Lower leg skin (tissue), 4 donors: ENCODE measurements around the gene DKKL1. TPM values are rescaled to one million over a fixed set of nuclear protein-coding genes. Genes with fewer than 3 reads are reported as not detected.

ENCODE experiments used
- DNase-seq, 2 donors: peaks; one replicate each; pipeline ENCODE4 v3.0.0-alpha.2; 2019; ENCODE audit warnings: low spot score in 2 of 2
- H3K4me3 ChIP-seq: fragments of 200-600 bp; sonication (generic); 2 replicates; pipeline ENCODE4 v1.5.1; 2017; ENCODE audit warnings: mild to moderate bottlenecking, low read depth; ENCODE audit not compliant: poor library complexity, severe bottlenecking
- CTCF ChIP-seq, 3 donors: fragments of 450-650 bp; IDR thresholded peaks; one replicate each; pipeline ENCODE4 v1.5.1; 2016; ENCODE audit warnings: antibody characterized with exemption in 3 of 3, mild to moderate bottlenecking in 3 of 3, moderate library complexity in 2 of 3
- POLR2A ChIP-seq, 2 donors: fragments of 450-650 bp; IDR thresholded peaks; one replicate each; pipeline ENCODE4 v1.6.1; 2016 to 2017; ENCODE audit warnings: antibody characterized with exemption in 2 of 2, mild to moderate bottlenecking in 1 of 2, moderate library complexity in 1 of 2
- WGBS, 2 donors: methylation state at CpG; one replicate each; pipeline ENCODE4 v1.1.5; 2018; 5-methylcytosine and 5-hydroxymethylcytosine counted together
- intact Hi-C: fragments of 100-400 bp; cut with DNase I; formaldehyde crosslinking; loops from one replicate; pipeline ENCODE4 v1.15.0; 2023; ENCODE audit warnings: low total_unique reads
- total RNA-seq, 4 donors: library from RNA; depleted of rRNA; stranded (reverse); fragments of >200 nt; gene quantifications; one replicate each; pipeline ENCODE4 v1.1.0, GENCODE V29; 2016

The DKKL1 gene
- total RNA-seq, 4 donors from 2014 or later: 3.0 TPM; not detected in 3

GRCh38 chr19:49338023-49338677, 25.5 kb upstream of the DKKL1 start:
- H3K4me3 ChIP-seq: no peak overlapping the region
- WGBS, 2 donors: 36 to 40% methylated on average over 33 to 34 of the region's 34 CpGs
- intact Hi-C loops: no loop called here
- peak in 1 of 2 donors; percentile 85 for DNase-seq
- TF ChIP-seq CTCF (IDR thresholded peaks at IDR 0.05) (no peak), POLR2A (IDR thresholded peaks at IDR 0.05) (no peak)

- WGBS, 2 donors: 19 to 22% methylated on average over 29 to 30 of the region's 30 CpGs
- no peak for TF ChIP-seq CTCF (IDR thresholded peaks at IDR 0.05)
- TF ChIP-seq POLR2A (IDR thresholded peaks at IDR 0.05): no peak
- intact Hi-C loops: no loop called here
- DNase-seq: peak; percentile 84 to 95
- no peak overlapping the region for H3K4me3 ChIP-seq
Observed at GRCh38 chr19:49338691-49339300, 24.9 kb upstream of the DKKL1 start.

GRCh38 chr19:49339301-49340068, 24.2 kb upstream of the DKKL1 start:
- intact Hi-C loops: no loop called here
- H3K4me3 ChIP-seq: no peak overlapping the region
- peak; percentile 85 to 96 for DNase-seq
- WGBS, 2 donors: 16 to 26% methylated on average over 40 to 47 of the region's 47 CpGs
- no peak for TF ChIP-seq CTCF (IDR thresholded peaks at IDR 0.05)

- 17 to 20% methylated on average over 36 of the region's 36 CpGs for WGBS, 2 donors
- intact Hi-C loops: no loop called here
- DNase-seq: peak in 1 of 2 donors; percentile 92
- no peak overlapping the region for H3K4me3 ChIP-seq
- TF ChIP-seq POLR2A (IDR thresholded peaks at IDR 0.05) (no peak), CTCF (IDR thresholded peaks at IDR 0.05) (no peak)
Observed at GRCh38 chr19:49340069-49340864, 23.4 kb upstream of the DKKL1 start.

GRCh38 chr19:49340865-49341718, 22.6 kb upstream of the DKKL1 start:
- intact Hi-C loops: no loop called here
- 92 to 96% methylated on average over 11 of the region's 11 CpGs for WGBS, 2 donors
- no peak overlapping the region for H3K4me3 ChIP-seq
- TF ChIP-seq POLR2A (IDR thresholded peaks at IDR 0.05) (no peak), CTCF (IDR thresholded peaks at IDR 0.05) (no peak)
- peak in 1 of 2 donors; percentile 77 for DNase-seq
